DOHH2 (cell line): ENCODE measurements around the gene GH2.
"Not testable (repeated sequence)": the region's sequence is repeated elsewhere in the genome, so short reads cannot be mapped to it uniquely, and the experiment has no call there.

ENCODE experiments used
- H3F3A ChIP-seq: fragments of 200-600 bp; sonication (generic), shearing (Covaris generic); 2 replicates; pipeline ENCODE4 v1.6.0; 2016; ENCODE audit warnings: antibody characterized with exemption, mild to moderate bottlenecking; ENCODE audit not compliant: control insufficient read depth, insufficient read depth
- H3K27ac ChIP-seq: fragments of 200-600 bp; sonication (generic); 2 replicates; pipeline ENCODE4 v1.5.1; 2014; ENCODE audit warnings: low read depth, mild to moderate bottlenecking, low read length, moderate library complexity
- H3K27me3 ChIP-seq: fragments of 200-600 bp; sonication (generic); 2 replicates; pipeline ENCODE4 v1.6.1; 2014; ENCODE audit warnings: mild to moderate bottlenecking, low read length, mixed read lengths; ENCODE audit not compliant: control insufficient read depth
- H3K36me3 ChIP-seq: fragments of 200-600 bp; sonication (generic); 2 replicates; pipeline ENCODE4 v1.6.1; 2014; ENCODE audit warnings: mild to moderate bottlenecking, low read length, moderate library complexity, mixed read lengths; ENCODE audit not compliant: control insufficient read depth
- H3K4me1 ChIP-seq: fragments of 200-600 bp; sonication (generic); 2 replicates; pipeline ENCODE4 v1.6.1; 2014; ENCODE audit warnings: mild to moderate bottlenecking, low read length, mixed read lengths; ENCODE audit not compliant: control insufficient read depth
- H3K4me2 ChIP-seq: fragments of 200-600 bp; sonication (generic); 2 replicates; pipeline ENCODE4 v1.6.0; 2014; ENCODE audit warnings: mild to moderate bottlenecking, low read length, moderate library complexity
- H3K4me3 ChIP-seq: fragments of 200-600 bp; sonication (generic); 2 replicates; pipeline ENCODE4 v1.5.1; 2014; ENCODE audit warnings: mild to moderate bottlenecking, low read length, mixed read lengths
- H3K79me2 ChIP-seq: fragments of 200-600 bp; sonication (generic); 2 replicates; pipeline ENCODE4 v1.6.1; 2014; ENCODE audit warnings: mild to moderate bottlenecking, low read length, mixed read lengths; ENCODE audit not compliant: control insufficient read depth
- H3K9me2 ChIP-seq: fragments of 200-600 bp; sonication (generic); replicated peaks from 2 replicates; pipeline ENCODE4 v1.6.1; 2014; ENCODE audit warnings: mild to moderate bottlenecking, low read length, mixed read lengths; ENCODE audit not compliant: control insufficient read depth
- H3K9me3 ChIP-seq: fragments of 200-600 bp; sonication (generic); 2 replicates; pipeline ENCODE4 v1.6.1; 2014; ENCODE audit warnings: antibody characterized with exemption, low read length, mixed read lengths; ENCODE audit not compliant: control insufficient read depth, insufficient read depth
- H4K20me1 ChIP-seq: fragments of 200-600 bp; sonication (generic); 2 replicates; pipeline ENCODE4 v1.6.0; 2014; ENCODE audit warnings: low read depth, mild to moderate bottlenecking, antibody characterized with exemption, low read length, moderate library complexity; ENCODE audit not compliant: control insufficient read depth, insufficient read depth
- CTCF ChIP-seq: fragments of 200-600 bp; sonication (generic); IDR thresholded peaks from one replicate; pipeline ENCODE4 v1.5.1; 2014; ENCODE audit warnings: antibody characterized with exemption, mild to moderate bottlenecking, low read depth, low read length; ENCODE audit not compliant: poor library complexity, severe bottlenecking
- EZH2phosphoT487 ChIP-seq: fragments of 200-600 bp; sonication (generic); IDR thresholded peaks from 2 replicates; pipeline ENCODE4 v1.6.1; 2017; ENCODE audit warnings: borderline replicate concordance, mild to moderate bottlenecking, antibody characterized with exemption, low read length, moderate library complexity, mixed read lengths

Gene GH2

GRCh38 chr17:63926164-63926563 lies 44.4 kb upstream of the GH2 start:
- H4K20me1 ChIP-seq = peaks cover 22% of the 10 kb centered on the region
- no peaks in the 10 kb centered on the region for H3K27me3 ChIP-seq
- peaks cover 41% of the 10 kb centered on the region for H3F3A ChIP-seq
- H3K9me3 ChIP-seq = no peaks in the 10 kb centered on the region
- H3K9me2 ChIP-seq = no peaks in the 10 kb centered on the region
- peak overlapping the region; percentile 92 for H3K27ac ChIP-seq
- TF ChIP-seq CTCF (no peak), EZH2phosphoT487 (no peak)
- peak overlapping the region; percentile 64 for H3K4me2 ChIP-seq
- peaks cover 54% of the 10 kb centered on the region for H3K36me3 ChIP-seq
- H3K4me1 ChIP-seq = peaks cover 97% of the 10 kb centered on the region
- H3K79me2 ChIP-seq = peaks cover 32% of the 10 kb centered on the region
- peak overlapping the region; percentile 38 for H3K4me3 ChIP-seq

GRCh38 chr17:63925615-63926014 lies 43.9 kb upstream of the GH2 start:
- Histone ChIP-seq H3K9me2 (no peaks in the 10 kb centered on the region), H3K79me2 (peaks cover 27% of the 10 kb centered on the region), H3K27me3 (no peaks in the 10 kb centered on the region), H3K4me1 (peaks cover 98% of the 10 kb centered on the region), H4K20me1 (peaks cover 17% of the 10 kb centered on the region), H3K9me3 (no peaks in the 10 kb centered on the region), H3F3A (peaks cover 38% of the 10 kb centered on the region), H3K27ac (peak overlapping the region; percentile 92), H3K4me2 (peak overlapping the region; percentile 64), H3K4me3 (peak overlapping the region; percentile 38), H3K36me3 (peaks cover 49% of the 10 kb centered on the region)
- TF ChIP-seq CTCF = no peak
- no peak for TF ChIP-seq EZH2phosphoT487

GRCh38 chr17:63922402-63922801 lies 40.7 kb upstream of the GH2 start:
- peaks cover 83% of the 10 kb centered on the region for H3K4me1 ChIP-seq
- H3K4me3 ChIP-seq = peak overlapping the region; percentile 57
- not testable (repeated sequence) for H3K9me3 ChIP-seq, H3K27me3 ChIP-seq, H3K9me2 ChIP-seq, H3K79me2 ChIP-seq, H4K20me1 ChIP-seq
- peaks cover 28% of the 10 kb centered on the region for H3F3A ChIP-seq
- peaks cover 16% of the 10 kb centered on the region for H3K36me3 ChIP-seq
- peak overlapping the region; percentile 86 for H3K27ac ChIP-seq
- peak overlapping the region; percentile 73 for H3K4me2 ChIP-seq

GRCh38 chr17:63920779-63921178 lies 39.0 kb upstream of the GH2 start:
- Histone ChIP-seq H3F3A (peaks cover 14% of the 10 kb centered on the region), H3K4me2 (peak overlapping the region; percentile 37; the same call in 1 of the 2 replicates), H3K4me1 (peaks cover 77% of the 10 kb centered on the region)
- not testable (repeated sequence) for H3K27ac ChIP-seq, H3K79me2 ChIP-seq, H3K36me3 ChIP-seq, H3K9me2 ChIP-seq, H4K20me1 ChIP-seq, H3K27me3 ChIP-seq, H3K9me3 ChIP-seq, H3K4me3 ChIP-seq

- H3K27me3 ChIP-seq, H3K27ac ChIP-seq, H3K36me3 ChIP-seq, H3K9me3 ChIP-seq, H3K4me3 ChIP-seq, H4K20me1 ChIP-seq, H3K79me2 ChIP-seq, H3K9me2 ChIP-seq, H3F3A ChIP-seq: not testable (repeated sequence)
- Histone ChIP-seq H3K4me2 (0 out of 2 replicates have a peak overlapping the region, but pooled peaks have one; percentile 5), H3K4me1 (peaks cover 76% of the 10 kb centered on the region)
Observed at GRCh38 chr17:63920050-63920449, 38.3 kb upstream of the GH2 start.
